ENCODE data around the gene NCKAP5L.

- no peak for TF ChIP-seq POLR2AphosphoS5 (IDR thresholded peaks at IDR 0.05; ENCODE audit: low read depth, low read length)
- no peak for TF ChIP-seq REST (IDR thresholded peaks at IDR 0.05; ENCODE audit: insufficient read depth in 1 of 2, low read depth in 2 of 2, low read length in 2 of 2)
- TF ChIP-seq TAF1 (IDR thresholded peaks at IDR 0.05; ENCODE audit: borderline replicate concordance, insufficient read depth, low read length): no peak
- no peak for TF ChIP-seq SIN3A (IDR thresholded peaks at IDR 0.05; ENCODE audit: borderline replicate concordance, insufficient read depth, low read length)
These were observed 40.5 kb downstream of the NCKAP5L start for GRCh38 chr12:49787672-49788071.
